Uterus (tissue), 4 donors: ENCODE results near the gene DMBX1. TPM values are rescaled to one million over a fixed set of nuclear protein-coding genes. Genes with fewer than 3 reads are reported as not detected.

Source experiments
- DNase-seq, 2 donors: peaks; one replicate each; pipeline ENCODE4 v3.0.0-alpha.2; 2019 to 2020
- H3K27ac ChIP-seq, 2 donors: fragments of 200-600 bp; sonication (generic); 1 replicate in 1 of 2; 2 replicates in 1 of 2; pipeline ENCODE4 v1.5.1; 2016 to 2018
- H3K27me3 ChIP-seq, 2 donors: fragments of 200-600 bp; sonication (generic); one replicate each; pipeline ENCODE4 v1.5.1; 2018 to 2019; ENCODE audit warnings: control low read depth in 1 of 2
- H3K36me3 ChIP-seq, 2 donors: fragments of 200-600 bp; sonication (generic); one replicate each; pipeline ENCODE4 v1.5.1; 2019; ENCODE audit warnings: control low read depth in 1 of 2
- H3K4me1 ChIP-seq, 2 donors: fragments of 200-600 bp; sonication (generic); one replicate each; pipeline ENCODE4 v1.5.1; 2018 to 2019; ENCODE audit warnings: control low read depth in 1 of 2
- H3K4me3 ChIP-seq, 2 donors: fragments of 200-600 bp; sonication (generic); 1 replicate in 1 of 2; 2 replicates in 1 of 2; pipeline ENCODE4 v1.5.1; 2018 to 2019; ENCODE audit warnings: mild to moderate bottlenecking in 1 of 2
- H3K9me3 ChIP-seq, 2 donors: fragments of 200-600 bp; sonication (generic); one replicate each; pipeline ENCODE4 v1.5.1; 2019; ENCODE audit warnings: control low read depth in 1 of 2
- CTCF ChIP-seq, 4 experiments: fragments of 200-600 bp in 2 of 4; fragments of 450-650 bp in 2 of 4; sonication (generic) in 2 of 4; IDR thresholded peaks; one replicate each; pipeline ENCODE4 v1.5.1; 2016 to 2019; ENCODE audit warnings: antibody characterized with exemption in 4 of 4, mild to moderate bottlenecking in 2 of 4, moderate library complexity in 1 of 4
- POLR2A ChIP-seq, 2 donors: fragments of 450-650 bp; IDR thresholded peaks; one replicate each; pipeline ENCODE4 v1.6.1; 2016; ENCODE audit warnings: antibody characterized with exemption in 2 of 2, mild to moderate bottlenecking in 1 of 2, moderate library complexity in 1 of 2
- intact Hi-C: fragments of 100-400 bp; cut with DNase I; formaldehyde crosslinking; loops from one replicate; pipeline ENCODE4 v1.15.1; 2023; ENCODE audit warnings: low total_unique reads
- total RNA-seq, 4 donors: library from RNA; depleted of rRNA in 3 of 4; stranded (reverse); fragments of >200 nt in 3 of 4; gene quantifications; one replicate each; pipeline versions ENCODE4 v1.1.0 to v1.2.4, GENCODE V29; 2014 to 2023
- donor health status: DM: yes; HTN: yes; CAD: no.

Gene DMBX1
- total RNA-seq, 4 donors from 2014 or later: 0.07 TPM; not detected in 3

DNA sequence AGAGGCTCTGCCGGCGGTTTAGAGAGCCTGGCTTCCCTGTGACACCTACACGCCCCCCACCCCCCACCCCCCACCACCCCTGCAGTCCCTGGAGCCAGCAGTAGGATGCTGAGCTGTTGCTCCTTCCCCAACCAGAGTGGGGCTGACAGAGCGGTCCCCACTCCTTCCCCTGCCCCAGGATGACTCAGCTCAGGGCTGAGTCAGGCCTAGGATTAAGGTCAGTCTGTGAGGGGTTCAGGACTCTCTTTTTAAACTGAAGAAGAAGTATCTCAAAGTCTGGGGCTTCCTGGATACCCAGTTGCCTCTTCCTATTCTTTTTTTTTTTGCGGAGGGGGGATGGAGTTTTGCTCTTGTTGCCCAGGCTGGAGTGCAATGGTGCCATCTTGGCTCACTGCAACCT, 19.1 kb downstream of the DMBX1 start:
- TF ChIP-seq POLR2A (IDR thresholded peaks at IDR 0.05) (no peak), CTCF (IDR thresholded peaks at IDR 0.05) (no peak)
- H3K27me3 ChIP-seq: no peaks in the 10 kb centered on the region
- H3K4me1 ChIP-seq: no peaks in the 10 kb centered on the region
- intact Hi-C loops: no loop called here
- H3K36me3 ChIP-seq: no peaks in the 10 kb centered on the region
- no peak for DNase-seq
- H3K27ac ChIP-seq: no peak overlapping the region
- no peak overlapping the region for H3K4me3 ChIP-seq
- H3K9me3 ChIP-seq: no peaks in the 10 kb centered on the region

GRCh38 chr1:46510341-46510997, 20.8 kb downstream of the DMBX1 start:
- Histone ChIP-seq H3K27me3 (no peaks in the 10 kb centered on the region), H3K27ac (no peak overlapping the region), H3K4me3 (no peak overlapping the region), H3K9me3 (no peaks in the 10 kb centered on the region), H3K4me1 (no peaks in the 10 kb centered on the region), H3K36me3 (no peaks in the 10 kb centered on the region)
- intact Hi-C loops: no loop called here
- TF ChIP-seq POLR2A (IDR thresholded peaks at IDR 0.05): no peak
- DNase-seq: no peak

DNA sequence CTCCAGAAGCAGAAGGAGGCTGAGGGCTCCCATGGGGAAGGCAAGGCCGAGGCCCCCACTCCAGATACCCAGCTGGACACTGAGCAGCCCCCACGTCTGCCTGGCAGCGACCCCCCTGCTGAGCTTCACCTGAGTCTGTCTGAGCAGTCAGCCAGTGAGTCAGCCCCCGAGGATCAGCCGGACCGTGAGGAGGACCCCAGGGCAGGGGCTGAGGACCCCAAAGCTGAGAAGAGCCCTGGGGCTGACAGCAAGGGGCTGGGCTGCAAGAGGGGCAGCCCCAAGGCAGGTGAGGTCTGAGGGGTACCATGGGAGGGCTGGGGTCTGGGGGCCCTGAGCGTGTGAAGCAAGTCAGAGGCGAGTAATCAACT, 21.3 kb downstream of the DMBX1 start:
- TF ChIP-seq CTCF (IDR thresholded peaks at IDR 0.05): no peak
- no peak for TF ChIP-seq POLR2A (IDR thresholded peaks at IDR 0.05)
- Histone ChIP-seq H3K4me1 (no peaks in the 10 kb centered on the region), H3K4me3 (no peak overlapping the region), H3K36me3 (no peaks in the 10 kb centered on the region), H3K27ac (no peak overlapping the region), H3K9me3 (no peaks in the 10 kb centered on the region), H3K27me3 (no peaks in the 10 kb centered on the region)
- DNase-seq: no peak
- intact Hi-C loops: no loop called here

GRCh38 chr1:46512135-46512791, 22.6 kb downstream of the DMBX1 start:
- no peaks in the 10 kb centered on the region for H3K27me3 ChIP-seq
- intact Hi-C loops: no loop called here
- no peak overlapping the region for H3K27ac ChIP-seq
- H3K36me3 ChIP-seq: no peaks in the 10 kb centered on the region
- no peak for TF ChIP-seq CTCF (IDR thresholded peaks at IDR 0.05)
- TF ChIP-seq POLR2A (IDR thresholded peaks at IDR 0.05): no peak
- no peaks in the 10 kb centered on the region for H3K9me3 ChIP-seq
- H3K4me3 ChIP-seq: no peak overlapping the region
- no peak for DNase-seq
- no peaks in the 10 kb centered on the region for H3K4me1 ChIP-seq

DNA sequence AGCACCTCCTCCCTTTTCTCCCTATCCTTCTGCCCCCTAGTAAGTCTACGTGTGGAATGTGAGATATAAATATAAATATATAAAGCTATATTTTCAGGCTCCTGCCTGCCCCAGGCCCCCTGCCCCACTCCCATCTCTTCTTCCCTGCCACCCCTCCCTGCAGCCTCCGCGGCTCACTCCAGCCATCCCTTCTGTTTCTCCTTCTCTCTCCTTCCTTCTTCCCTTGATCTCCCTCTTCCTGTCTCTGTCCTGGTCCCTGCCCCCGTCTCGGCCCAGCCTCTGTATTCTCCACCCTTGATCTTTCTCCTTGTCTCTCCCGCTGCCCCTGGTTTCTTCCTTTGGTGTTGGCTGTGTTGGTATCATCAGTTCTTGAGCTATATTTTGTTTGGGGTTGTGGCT, 23.2 kb downstream of the DMBX1 start:
- no peak overlapping the region for H3K4me3 ChIP-seq
- DNase-seq: no peak
- TF ChIP-seq CTCF (IDR thresholded peaks at IDR 0.05) (no peak), POLR2A (IDR thresholded peaks at IDR 0.05) (no peak)
- no peaks in the 10 kb centered on the region for H3K9me3 ChIP-seq
- H3K36me3 ChIP-seq: no peaks in the 10 kb centered on the region
- H3K4me1 ChIP-seq: no peaks in the 10 kb centered on the region
- no peaks in the 10 kb centered on the region for H3K27me3 ChIP-seq
- H3K27ac ChIP-seq: no peak overlapping the region
- intact Hi-C loops: no loop called here
